Hepatocyte (in vitro differentiated cells): ENCODE measurements around the gene TMEM121.

Experiments
- EZH2phosphoT487 ChIP-seq: fragments of 200-600 bp; sonication (generic); IDR thresholded peaks from one replicate; pipeline ENCODE4 v1.6.1; 2018; ENCODE audit warnings: antibody characterized with exemption, mild to moderate bottlenecking, low read depth, moderate library complexity; ENCODE audit not compliant: unreplicated experiment, severe bottlenecking
- TF ChIP-seq, protein P1 (sequence below): fragments of 200-600 bp; sonication (generic); IDR thresholded peaks from 2 replicates; pipeline ENCODE4 v1.5.1; 2016; ENCODE audit warnings: antibody characterized with exemption, mild to moderate bottlenecking; ENCODE audit not compliant: poor library complexity

- TF ChIP-seq, protein P1, sequence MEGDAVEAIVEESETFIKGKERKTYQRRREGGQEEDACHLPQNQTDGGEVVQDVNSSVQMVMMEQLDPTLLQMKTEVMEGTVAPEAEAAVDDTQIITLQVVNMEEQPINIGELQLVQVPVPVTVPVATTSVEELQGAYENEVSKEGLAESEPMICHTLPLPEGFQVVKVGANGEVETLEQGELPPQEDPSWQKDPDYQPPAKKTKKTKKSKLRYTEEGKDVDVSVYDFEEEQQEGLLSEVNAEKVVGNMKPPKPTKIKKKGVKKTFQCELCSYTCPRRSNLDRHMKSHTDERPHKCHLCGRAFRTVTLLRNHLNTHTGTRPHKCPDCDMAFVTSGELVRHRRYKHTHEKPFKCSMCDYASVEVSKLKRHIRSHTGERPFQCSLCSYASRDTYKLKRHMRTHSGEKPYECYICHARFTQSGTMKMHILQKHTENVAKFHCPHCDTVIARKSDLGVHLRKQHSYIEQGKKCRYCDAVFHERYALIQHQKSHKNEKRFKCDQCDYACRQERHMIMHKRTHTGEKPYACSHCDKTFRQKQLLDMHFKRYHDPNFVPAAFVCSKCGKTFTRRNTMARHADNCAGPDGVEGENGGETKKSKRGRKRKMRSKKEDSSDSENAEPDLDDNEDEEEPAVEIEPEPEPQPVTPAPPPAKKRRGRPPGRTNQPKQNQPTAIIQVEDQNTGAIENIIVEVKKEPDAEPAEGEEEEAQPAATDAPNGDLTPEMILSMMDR = no peak
- no peak for TF ChIP-seq EZH2phosphoT487
Measured at GRCh38 chr14:105503296-105503640, 23.1 kb upstream of the TMEM121 start.
